Stimulated activated CD4-positive, alpha-beta T cell treated with anti-CD3 and anti-CD28 coated beads, Interleukin-4, amount 100 ng/mL, for 1 hour (primary cell): ENCODE data around the gene NMRK2.
"Not testable (repeated sequence)": the region's sequence is repeated elsewhere in the genome, so short reads cannot be mapped to it uniquely, and the experiment has no call there.

ENCODE experiments used
- DNase-seq: peaks from one replicate; pipeline ENCODE4 v3.0.0-alpha.2; 2020

The NMRK2 gene

GRCh38 chr19:3932931-3933810, at the start of gene NMRK2:
TSS of gene NMRK2 (plus strand) at chr19:3933069. CDS start at chr19:3933672, 603 bp downstream.
- no peak for DNase-seq

- no peak for DNase-seq
These were observed 42.3 kb upstream of the NMRK2 start for GRCh38 chr19:3890591-3890990.

GRCh38 chr19:3893509-3894179, 39.2 kb upstream of the NMRK2 start:
- DNase-seq, result no peak

GRCh38 chr19:3894959-3895358, 37.9 kb upstream of the NMRK2 start:
- not testable (repeated sequence) for DNase-seq

- DNase-seq, result no peak
These were observed 37.1 kb upstream of the NMRK2 start for GRCh38 chr19:3895788-3896187.

- no peak for DNase-seq
These were observed 34.9 kb upstream of the NMRK2 start for GRCh38 chr19:3897936-3898335.

- no peak for DNase-seq
These were observed 34.4 kb upstream of the NMRK2 start for GRCh38 chr19:3898426-3898825.

GRCh38 chr19:3899531-3900294, 33.2 kb upstream of the NMRK2 start:
- DNase-seq, result no peak

- DNase-seq, result no peak
These were observed 30.4 kb upstream of the NMRK2 start for GRCh38 chr19:3902317-3902973.

GRCh38 chr19:3904233-3904632, 28.6 kb upstream of the NMRK2 start:
- DNase-seq, result no peak

- DNase-seq, result no peak
These were observed 25.1 kb upstream of the NMRK2 start for GRCh38 chr19:3907626-3908265.

GRCh38 chr19:3908266-3909054, 24.4 kb upstream of the NMRK2 start:
- no peak for DNase-seq

- DNase-seq, result no peak
These were observed 22.8 kb upstream of the NMRK2 start for GRCh38 chr19:3910105-3910504.

- no peak for DNase-seq
These were observed 18.7 kb upstream of the NMRK2 start for GRCh38 chr19:3914199-3914598.

GRCh38 chr19:3916033-3916432, 16.8 kb upstream of the NMRK2 start:
- no peak for DNase-seq

GRCh38 chr19:3919793-3920192, 13.1 kb upstream of the NMRK2 start:
- DNase-seq, result no peak

GRCh38 chr19:3923096-3923758, 9.6 kb upstream of the NMRK2 start:
- DNase-seq, result no peak

GRCh38 chr19:3923912-3924311, 9.0 kb upstream of the NMRK2 start:
- no peak for DNase-seq

- DNase-seq, result no peak
These were observed 1.8 kb upstream of the NMRK2 start for GRCh38 chr19:3931041-3931440.

GRCh38 chr19:3936506-3937442, 3.9 kb downstream of the NMRK2 start:
- no peak for DNase-seq
